HG03469 (cell line): ENCODE measurements around the gene DGKQ.
"Not testable (repeated sequence)": the region's sequence is repeated elsewhere in the genome, so short reads cannot be mapped to it uniquely, and the experiment has no call there.

Experiments
- ATAC-seq: cut with Tn5 transposase; IDR thresholded peaks from one replicate; pipeline ENCODE4 v1.9.1; 2021; ENCODE audit warnings: mild to moderate bottlenecking, moderate library complexity, moderate number of reproducible peaks; ENCODE audit not compliant: unreplicated experiment

The DGKQ gene

GRCh38 chr4:929096-929765 is 44.1 kb downstream of the DGKQ start:
- no peak for ATAC-seq

- not testable (repeated sequence) for ATAC-seq
Observed at GRCh38 chr4:927566-927965, 45.8 kb downstream of the DGKQ start.

- ATAC-seq, result no peak
Observed at GRCh38 chr4:926538-926937, 46.8 kb downstream of the DGKQ start.

GRCh38 chr4:925771-926500 is 47.4 kb downstream of the DGKQ start:
- ATAC-seq, result no peak

GRCh38 chr4:925171-925570 is 48.2 kb downstream of the DGKQ start:
- ATAC-seq, result no peak

GRCh38 chr4:924107-925096 is 49.0 kb downstream of the DGKQ start:
- no peak for ATAC-seq

GRCh38 chr4:921830-922331 is 51.5 kb downstream of the DGKQ start:
- ATAC-seq, result no peak

GRCh38 chr4:919004-919680 is 54.2 kb downstream of the DGKQ start:
- ATAC-seq, result not testable (repeated sequence)

GRCh38 chr4:918591-918990 is 54.8 kb downstream of the DGKQ start:
- ATAC-seq, result not testable (repeated sequence)

- ATAC-seq, result no peak
Observed at GRCh38 chr4:917992-918391, 55.4 kb downstream of the DGKQ start.

GRCh38 chr4:917466-917865 is 55.9 kb downstream of the DGKQ start:
- no peak for ATAC-seq

GRCh38 chr4:915595-915994 is 57.8 kb downstream of the DGKQ start:
- no peak for ATAC-seq

GRCh38 chr4:915041-915474 is 58.3 kb downstream of the DGKQ start:
- ATAC-seq, result no peak

GRCh38 chr4:914531-914930 is 58.8 kb downstream of the DGKQ start:
- no peak for ATAC-seq

GRCh38 chr4:913280-913618 is 60.1 kb downstream of the DGKQ start:
- ATAC-seq, result no peak

GRCh38 chr4:912548-913279 is 60.7 kb downstream of the DGKQ start:
- no peak for ATAC-seq

GRCh38 chr4:911871-912490 is 61.4 kb downstream of the DGKQ start:
- no peak for ATAC-seq

GRCh38 chr4:911221-911751 is 62.1 kb downstream of the DGKQ start:
- no peak for ATAC-seq

GRCh38 chr4:910366-911091 is 62.8 kb downstream of the DGKQ start:
- no peak for ATAC-seq
